DMS79 (cell line): ENCODE results near the gene HMCN1.
"Not testable (repeated sequence)": the region's sequence is repeated elsewhere in the genome, so short reads cannot be mapped to it uniquely, and the experiment has no call there.

Experiments
- DNase-seq: peaks from one replicate; lab custom pipeline; 2025; lab: John Stamatoyannopoulos, UW

HMCN1 gene

DNA sequence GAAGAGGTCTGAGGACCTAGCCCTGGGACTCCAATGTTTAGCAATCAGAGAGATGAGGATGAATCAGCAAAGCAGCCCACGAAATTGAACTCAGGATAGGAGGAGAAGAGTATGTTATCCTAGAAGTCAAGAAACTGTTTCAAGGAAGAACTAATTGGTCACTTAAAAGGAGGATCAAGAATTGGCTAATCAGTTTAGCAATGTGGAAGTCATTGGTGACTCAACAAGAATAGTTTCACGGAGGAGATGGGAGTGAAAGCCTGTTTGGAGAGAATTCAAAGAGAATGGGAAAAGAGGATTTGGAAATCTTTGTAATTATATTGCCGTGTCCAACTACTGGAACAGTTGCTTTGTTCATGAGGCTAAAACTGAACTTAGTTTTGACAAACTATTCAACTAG, 7.4 kb downstream of the HMCN1 start:
- no peak for DNase-seq

DNA sequence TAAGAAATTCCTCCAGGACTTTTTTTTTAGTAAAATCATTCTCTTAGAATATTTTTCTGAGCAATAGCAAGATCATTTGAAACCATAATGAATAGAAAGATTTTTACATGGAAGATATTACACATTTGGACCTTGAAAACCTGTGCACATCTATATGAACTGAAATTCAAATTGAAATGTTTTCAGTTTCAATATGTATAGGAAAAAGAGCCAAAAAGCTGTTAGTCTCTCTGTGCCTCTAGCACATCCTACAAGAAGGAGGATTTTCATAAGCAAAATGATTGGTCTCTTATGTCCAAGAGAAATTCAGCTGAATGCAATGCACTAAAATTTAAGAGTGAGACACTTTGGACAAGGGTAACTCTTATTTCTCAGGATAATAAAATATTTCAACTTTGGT, 8.2 kb downstream of the HMCN1 start:
- no peak for DNase-seq

DNA sequence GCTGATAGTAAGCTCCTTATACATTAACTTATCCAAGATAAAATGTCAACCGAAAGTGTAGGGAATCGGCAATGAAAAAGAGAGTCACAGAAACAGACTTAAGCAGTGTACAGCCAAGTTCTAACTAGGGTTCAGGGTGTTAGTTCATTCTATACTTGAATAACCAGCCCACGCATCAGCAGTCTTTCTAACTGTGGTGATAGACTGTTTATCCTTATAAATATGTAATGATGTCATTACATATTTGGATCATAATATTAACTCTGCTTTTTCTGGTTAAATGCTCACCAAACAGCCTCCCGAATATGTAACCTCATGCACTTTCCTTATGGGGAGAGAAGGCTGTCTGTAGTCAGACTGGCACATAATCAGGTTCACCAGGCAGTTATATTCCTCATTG, 11.0 kb downstream of the HMCN1 start:
- no peak for DNase-seq

DNA sequence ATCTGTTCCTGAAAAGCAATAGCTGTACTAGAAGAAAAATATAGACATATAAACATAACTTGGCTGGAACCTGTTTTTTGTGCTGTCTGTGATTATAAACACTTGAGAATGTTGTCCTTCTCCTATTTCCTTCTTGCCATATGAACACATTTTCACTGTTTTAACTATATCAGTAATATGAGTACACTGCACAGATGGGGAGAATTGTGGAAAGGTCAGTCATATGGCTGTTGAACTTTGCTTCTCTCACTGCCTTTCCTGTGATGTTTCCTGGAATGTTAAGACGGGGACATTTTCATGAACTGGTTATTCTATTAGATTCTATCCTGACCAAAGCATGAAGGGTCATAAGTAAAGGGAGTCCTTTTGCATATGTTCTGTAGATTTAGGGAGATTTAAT, 24.9 kb downstream of the HMCN1 start:
- DNase-seq, result no peak

DNA sequence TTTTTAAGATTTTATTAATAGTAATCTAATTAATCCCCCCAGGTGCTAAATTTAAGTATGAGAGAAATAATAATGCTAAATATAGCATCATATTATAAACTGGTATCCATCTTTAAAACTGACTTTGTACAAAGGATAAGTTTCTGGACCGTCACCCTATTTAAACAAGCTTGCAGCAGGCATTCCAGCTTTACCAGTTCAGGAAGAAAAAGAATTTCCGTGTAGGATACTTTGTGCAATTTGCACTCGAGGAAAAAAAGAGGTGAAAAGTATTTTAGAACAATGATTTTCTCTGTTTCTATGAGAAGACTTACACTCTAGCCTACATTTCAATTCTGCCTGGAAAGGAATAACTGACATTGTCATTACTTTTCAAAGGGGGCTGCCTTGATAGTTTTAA, 27.6 kb downstream of the HMCN1 start:
- no peak for DNase-seq

DNA sequence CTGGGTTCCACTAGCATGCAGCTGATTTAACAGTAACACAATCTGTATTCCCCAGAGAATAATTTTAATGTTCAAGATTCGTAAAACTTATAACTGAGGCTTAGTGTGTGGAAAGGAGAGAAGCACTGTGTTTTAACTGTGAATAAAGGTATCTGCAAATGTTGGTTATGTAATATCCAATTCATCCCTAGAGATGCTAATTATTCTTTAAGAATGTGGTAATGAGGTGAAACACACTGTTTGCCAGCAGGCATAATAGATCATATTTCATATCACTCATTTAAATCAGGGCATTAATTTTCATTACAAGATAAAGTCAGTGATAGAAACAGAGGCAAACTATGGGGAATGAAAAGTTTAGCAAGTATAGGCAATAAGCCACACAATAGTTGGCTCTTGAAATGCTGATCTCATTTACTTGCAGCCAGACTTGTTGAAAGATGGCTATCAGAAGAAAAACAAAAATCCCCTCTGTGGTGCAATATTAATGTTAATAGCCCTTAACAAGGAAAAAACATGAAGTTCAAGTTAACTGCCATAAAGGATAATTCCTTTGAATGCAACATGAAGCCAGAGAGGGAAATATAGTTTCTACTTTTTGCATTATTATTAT, 33.4 kb downstream of the HMCN1 start:
- no peak for DNase-seq

DNA sequence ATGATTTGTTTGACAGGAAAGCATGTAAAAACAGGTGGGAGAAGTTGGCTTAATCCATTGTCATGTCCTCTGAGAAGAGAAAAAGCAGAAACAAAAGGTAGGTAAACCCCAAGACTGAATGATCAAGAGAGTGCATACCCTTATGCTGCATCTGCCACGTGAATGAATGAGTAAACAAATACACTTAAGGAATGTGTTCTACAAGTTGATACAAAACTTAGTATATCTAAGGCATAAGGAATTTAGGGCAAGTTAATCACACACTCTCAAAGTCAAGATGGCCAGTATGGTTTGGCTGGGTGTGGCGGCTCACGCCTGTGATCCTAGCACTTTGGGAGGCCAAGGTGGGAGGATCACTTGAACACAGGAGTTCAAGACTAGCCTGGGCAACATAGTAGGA, 34.2 kb downstream of the HMCN1 start:
- DNase-seq, result no peak

DNA sequence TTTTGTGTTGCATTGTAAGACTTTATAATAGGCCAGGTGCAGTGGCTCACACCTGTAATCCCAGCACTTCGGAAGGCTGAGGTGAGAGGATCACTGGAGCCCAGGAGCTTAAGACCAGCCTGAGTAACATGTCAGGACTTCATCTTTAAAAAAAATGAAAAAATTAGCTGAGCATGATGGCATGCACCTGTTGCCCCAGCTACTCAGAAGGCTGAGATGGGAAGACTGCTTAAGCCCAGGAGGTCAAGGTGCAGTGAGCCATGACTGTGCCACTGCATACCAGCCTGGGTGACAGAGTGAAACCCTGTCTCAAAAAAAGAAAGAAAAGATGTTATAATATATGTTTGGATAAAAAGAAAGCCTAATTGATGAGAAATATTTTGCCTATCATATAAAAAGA, 34.9 kb downstream of the HMCN1 start:
- DNase-seq, result no peak

DNA sequence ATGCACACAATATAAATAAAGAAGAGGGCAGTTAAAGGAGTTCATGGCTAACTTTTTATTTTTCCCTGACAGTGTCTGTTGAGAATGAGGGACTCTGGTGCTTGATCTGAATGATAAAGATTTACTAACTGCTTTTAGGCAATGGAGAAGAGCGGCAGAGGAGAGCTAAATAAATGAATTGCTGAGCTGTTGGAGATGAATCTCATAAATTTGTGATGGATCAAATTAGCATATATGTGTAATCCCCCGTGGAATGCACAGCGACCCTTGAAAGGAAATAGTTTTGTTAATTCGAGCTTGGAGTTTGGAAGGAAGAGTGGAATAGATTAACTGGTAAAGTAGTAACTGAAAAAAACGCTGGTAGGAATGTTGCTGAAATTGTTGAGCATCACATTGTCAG, 40.2 kb downstream of the HMCN1 start:
- no peak for DNase-seq

DNA sequence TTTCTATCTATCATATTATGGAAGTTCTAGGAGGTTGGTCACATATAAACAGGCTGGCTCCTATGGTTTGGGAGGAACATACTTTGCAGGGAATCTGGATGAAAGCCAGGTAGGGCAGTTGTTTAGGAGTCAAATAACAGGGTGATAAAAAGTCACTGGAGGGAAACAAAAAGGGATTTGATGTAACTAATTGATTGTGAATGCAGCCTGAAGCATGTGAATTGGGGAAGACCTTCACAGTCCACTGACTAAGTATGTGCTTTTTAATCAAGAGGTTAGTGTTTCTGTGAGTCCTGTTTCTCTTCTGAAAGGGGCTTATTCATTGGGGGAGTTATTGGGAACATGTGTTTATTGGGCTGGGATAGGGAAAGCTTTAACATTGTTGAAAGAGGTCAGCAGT, 41.3 kb downstream of the HMCN1 start:
- peak; percentile 8 for DNase-seq

DNA sequence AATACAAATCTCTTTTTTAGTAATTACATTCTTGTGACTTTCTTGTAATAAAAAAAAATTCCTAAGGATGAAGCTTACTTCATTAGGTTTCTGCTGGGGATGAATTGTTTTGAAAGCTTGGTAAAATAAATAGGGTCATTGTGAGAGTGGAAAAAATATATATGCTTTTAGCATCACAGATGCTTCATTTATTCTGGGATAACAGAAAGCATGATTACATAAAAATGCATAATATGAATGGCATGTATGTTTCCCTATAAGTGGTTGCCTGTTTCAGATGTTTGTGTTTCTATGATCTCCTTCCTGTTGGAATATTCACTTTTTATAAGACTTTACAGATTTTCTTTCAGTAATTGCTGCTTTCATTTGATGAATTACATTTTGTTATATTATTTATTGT, 42.3 kb downstream of the HMCN1 start:
- DNase-seq, result no peak

DNA sequence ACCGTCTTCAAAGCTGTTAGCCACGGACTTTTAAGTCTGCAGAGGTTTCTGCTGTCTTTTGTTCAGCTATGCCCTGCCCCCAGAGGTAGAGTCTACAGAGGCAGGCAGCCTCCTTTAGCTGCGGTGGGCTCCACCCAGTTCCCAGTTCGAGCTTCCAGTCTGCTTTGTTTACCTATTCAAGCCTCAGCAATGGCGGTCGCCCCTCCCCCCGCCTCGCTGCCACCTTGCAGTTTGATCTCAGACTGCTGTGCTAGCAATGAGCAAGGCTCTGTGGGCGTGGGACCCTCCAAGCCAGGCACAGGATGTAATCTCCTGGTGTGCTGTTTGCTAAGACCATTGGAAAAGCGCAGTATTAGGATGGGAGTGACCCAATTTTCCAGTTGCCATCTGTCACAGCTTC, 49.7 kb downstream of the HMCN1 start:
- DNase-seq, result not testable (repeated sequence)

DNA sequence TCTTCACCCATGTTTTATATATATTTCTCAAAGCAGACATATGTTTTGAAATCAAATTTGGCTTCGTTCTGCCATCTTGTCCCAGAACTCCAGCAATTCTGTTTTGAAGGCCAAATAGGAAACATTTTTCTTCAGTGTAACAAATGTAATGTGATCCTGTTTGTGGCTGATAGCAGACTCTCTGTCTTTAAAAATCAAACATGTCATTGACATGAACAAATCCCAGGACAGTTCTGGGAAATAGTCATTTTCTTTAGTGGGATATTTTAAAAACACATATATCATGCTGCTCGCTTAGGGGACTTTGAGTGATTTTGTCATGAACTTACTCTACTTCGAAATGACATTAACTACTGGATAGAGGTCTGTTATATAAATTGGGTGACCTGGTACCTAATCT, 51.4 kb downstream of the HMCN1 start:
- DNase-seq, result no peak

DNA sequence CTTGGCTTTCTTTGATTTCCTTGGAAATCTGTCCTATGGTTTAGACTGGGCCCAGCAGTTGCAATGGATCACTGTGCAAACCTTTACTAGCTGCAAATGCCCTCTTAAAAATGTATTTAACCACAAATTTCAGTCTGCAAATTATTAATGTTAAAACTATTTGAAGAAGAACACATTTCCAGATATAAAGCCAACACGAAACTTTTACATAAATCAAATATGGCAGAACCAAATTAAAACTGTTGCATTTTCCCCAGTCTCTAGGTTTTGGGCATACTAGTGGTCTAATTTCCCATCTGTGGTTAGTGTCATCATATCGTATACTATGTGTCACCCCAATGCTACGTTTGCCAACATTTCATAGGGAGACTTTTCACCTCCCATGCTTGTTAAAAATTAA, 52.3 kb downstream of the HMCN1 start:
- DNase-seq, result no peak

DNA sequence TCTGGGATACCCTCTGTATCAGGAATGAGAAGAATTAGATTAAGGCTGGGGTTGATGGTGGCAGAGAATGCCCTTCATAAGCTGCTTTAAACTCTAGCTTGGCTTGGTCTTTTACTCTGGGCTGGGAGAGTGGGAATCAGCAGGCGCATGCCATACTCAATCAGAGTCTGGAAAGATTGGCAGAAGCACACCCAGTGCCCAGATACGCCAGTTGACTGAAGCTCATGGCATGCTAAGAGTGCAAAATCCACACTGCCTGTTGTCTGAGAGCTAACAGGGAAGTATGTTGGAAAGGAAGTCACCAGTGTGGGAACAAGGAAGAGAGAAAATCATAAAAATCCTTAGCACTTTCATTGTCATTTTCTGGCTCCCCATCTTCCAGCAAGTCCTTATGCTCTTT, 53.0 kb downstream of the HMCN1 start:
- DNase-seq, result no peak

DNA sequence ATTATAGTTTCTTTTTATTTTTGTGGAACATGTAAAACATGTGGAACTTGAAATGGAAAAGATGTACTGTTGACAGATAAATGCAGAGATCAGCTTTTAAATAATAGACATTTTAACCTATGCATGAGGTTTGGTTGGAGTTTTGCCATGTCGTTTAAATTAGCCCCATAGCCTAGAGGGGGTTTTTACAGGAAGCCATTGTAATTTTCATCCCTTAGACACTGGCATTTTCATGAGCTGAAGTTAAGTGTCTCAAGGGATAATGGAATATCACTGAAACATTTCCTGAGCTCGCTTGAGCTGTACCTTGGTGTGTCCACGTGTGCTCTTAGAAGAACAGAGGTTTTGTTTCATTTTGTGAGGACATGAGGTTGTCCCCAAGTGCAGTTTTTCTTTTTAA, 54.2 kb downstream of the HMCN1 start:
- DNase-seq, result no peak

DNA sequence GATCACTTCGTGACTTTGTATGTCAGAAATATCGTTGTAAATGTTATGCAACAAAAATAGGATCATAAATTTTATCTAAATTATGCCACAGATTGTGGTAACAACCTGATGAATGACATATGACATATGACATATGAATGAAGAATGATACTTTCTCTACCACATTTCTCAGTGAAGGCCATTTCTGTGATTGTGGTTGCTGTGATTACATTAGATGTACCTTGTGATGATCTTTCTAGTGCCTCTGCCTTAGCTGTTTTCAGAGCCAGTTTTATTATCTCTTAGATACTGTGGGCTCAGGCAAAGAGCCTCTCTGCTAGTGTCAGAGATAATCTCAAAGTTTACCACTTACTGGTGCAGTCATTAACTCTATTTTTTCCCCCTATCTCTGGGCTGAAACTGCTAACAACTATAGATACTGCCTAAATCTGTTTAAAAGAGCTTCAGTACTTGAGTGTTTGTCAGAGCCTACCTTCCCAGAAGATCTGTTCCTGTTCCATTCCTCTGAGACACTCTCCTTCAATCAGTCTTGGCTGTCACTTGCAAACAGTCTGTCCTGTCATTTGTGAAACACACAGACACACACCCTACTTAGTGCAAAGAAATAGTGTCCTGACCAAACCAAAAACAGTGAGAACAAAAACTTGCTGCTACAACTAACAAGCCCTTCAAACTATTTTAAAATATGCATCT, 55.5 kb downstream of the HMCN1 start:
- no peak for DNase-seq

DNA sequence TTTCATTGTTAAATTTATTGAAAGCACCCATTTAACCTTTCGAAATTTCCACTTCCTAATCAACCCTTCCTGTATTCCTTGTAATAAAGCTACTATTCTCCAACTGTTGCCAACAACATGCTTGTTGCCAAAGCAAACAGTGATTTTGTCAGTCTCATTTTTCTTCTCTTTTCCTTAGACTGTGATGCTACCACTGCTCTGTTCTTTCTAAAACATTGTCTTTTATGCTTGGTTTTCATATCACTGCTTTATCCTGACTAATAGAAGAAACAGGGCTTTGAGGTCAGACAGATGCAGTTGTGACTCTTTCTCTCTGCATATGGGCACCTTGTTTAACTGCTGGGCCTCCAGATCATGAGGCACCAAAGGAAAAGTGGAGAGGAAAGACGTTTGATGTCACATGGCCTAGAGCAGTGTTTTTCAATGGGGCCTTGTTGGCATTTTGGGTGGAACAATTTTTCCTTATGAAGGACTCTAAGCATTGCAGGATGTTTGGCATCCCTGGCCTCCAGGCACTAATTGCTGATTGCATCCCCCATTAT, 56.1 kb downstream of the HMCN1 start:
- DNase-seq, result no peak

DNA sequence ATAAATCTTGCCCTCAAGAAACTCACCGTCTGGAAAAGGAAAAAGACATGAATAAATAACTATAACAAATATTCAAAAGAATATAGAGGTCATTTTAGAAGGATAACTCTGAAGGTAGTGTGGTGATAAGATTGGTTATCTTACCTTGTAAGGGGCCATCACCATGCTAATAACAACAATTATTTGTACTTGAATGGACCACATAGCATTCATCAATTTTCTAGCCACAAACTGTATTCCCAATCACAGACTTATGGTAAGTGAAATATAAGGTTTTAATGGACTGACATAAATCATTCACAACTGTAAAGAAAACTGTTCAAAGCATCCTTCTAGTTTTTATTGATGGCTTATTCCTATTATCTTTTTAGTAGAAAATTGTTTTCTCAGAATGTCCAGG, 57.8 kb downstream of the HMCN1 start:
- no peak for DNase-seq

DNA sequence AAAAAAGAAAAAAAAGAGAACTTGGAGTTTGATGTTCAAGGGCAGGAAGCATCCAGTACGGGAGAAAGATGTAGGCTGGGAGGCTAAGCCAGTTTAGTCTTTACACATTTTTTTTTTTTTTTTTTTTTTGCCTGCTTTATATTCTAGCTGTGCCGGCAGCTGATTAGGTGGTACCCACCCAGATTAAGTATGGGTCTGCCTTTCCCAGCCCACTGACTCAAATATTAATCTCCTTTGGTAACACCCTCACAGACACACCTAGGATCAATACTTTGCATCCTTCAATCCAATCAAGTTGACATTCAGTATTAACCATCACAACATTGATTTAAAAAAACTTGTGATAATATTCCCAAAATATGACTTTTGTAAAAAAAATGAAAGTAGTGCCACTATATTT, 60.3 kb downstream of the HMCN1 start:
- not testable (repeated sequence) for DNase-seq

DNA sequence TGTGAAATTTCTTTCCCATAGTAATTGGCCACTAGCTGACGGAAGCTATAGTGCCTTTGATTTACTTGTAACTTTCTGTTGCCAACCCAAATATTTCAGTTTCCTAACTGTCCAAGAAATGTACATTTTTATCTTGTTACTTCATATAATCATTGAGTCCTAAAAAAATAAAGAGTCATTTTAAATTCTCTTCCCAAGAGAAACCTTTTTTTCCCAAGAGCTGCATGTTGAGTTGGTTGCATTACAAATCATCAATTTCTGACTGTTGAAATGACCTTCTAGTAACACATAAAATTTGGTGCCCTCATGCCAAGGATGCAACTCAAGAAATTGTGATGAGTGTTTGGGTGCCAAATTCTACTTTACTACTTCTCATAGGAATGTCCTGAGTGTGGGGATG, 61.0 kb downstream of the HMCN1 start:
- DNase-seq, result no peak

DNA sequence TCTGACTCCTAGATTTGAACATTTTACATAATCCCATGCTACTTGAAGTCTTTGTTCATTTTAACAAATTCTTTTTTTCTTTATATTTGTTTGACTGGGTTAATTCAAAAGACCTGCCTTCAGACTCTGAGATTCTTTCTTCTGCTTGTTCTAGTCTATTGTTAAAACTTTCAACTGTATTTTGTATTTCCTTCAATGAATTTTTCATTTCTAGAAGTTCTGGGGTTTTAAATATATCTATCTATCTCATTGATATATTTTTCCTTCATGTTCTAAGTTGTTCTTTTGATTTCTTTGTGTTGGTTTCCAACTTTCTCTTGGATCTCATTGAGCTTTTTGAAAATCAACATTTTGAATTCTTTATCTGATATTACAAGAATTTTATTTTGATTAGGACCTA, 64.3 kb downstream of the HMCN1 start:
- DNase-seq, result no peak

DNA sequence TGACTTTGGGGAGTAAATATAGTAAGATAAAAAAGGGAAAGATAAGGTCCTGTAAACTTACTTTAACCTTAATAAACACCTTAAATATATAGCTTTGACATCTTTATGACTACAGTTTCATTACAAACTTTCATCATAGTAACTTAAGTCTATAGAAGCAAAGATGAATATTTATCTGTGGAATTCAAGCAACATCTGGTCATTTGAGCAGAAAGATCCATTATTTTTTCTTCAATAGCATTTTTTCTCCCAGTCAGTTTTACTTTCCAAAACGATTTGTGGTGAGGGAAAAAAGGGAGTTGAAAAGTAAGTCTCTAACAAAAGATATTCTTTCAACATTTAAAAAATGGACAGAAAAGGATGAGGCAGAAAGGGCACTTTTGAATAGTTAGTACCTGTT, 69.0 kb downstream of the HMCN1 start:
- DNase-seq, result no peak

DNA sequence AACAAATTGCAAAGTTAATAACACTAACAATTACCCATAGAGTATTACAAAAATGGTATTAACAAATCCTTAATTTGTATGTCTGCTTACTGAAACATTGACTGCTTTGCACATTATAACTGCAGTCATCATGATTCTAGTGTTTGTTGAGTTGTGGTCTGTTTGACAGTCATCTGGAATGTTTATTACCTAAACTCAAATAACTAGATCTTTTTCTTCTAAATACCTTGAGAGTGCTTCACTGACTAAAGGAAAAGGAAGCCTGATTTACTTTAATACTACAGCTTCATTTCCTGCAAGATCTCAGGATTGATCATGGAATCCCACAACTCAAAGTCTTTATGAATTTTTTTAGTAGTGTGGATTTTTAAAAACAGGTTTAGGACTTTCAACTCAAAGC, 70.0 kb downstream of the HMCN1 start:
- DNase-seq, result no peak
